Fibroblast of villous mesenchyme (primary cell): ENCODE data around the gene VPS18. TPM values are rescaled to one million over a fixed set of nuclear protein-coding genes. Genes with fewer than 3 reads are reported as not detected.

Experiments
- DNase-seq: peaks from one replicate; pipeline ENCODE4 v3.0.0-alpha.2; 2010; ENCODE audit warnings: low read depth
- H3K4me3 ChIP-seq: 2 replicates; pipeline ENCODE4 v1.5.1; 2011; ENCODE audit warnings: low read depth, mild to moderate bottlenecking, low read length
- CTCF ChIP-seq: IDR thresholded peaks from 2 replicates; pipeline ENCODE4 v1.5.1; 2012; ENCODE audit warnings: low read depth, mild to moderate bottlenecking, low read length; ENCODE audit not compliant: insufficient read depth
- total RNA-seq: library from RNA; depleted of rRNA; stranded (reverse); fragments of >200 nt; gene quantifications from 2 replicates; pipeline ENCODE4 v1.2.3, GENCODE V29; 2012

Gene VPS18
- total RNA-seq, 1 donor, result 48.8 TPM

- DNase-seq, result no peak
- no peak for TF ChIP-seq CTCF
- H3K4me3 ChIP-seq, result peak overlapping the region; percentile 44
These were observed 33.2 kb downstream of the VPS18 start for GRCh38 chr15:40927495-40927872.

- peak overlapping the region; percentile 58 for H3K4me3 ChIP-seq
- DNase-seq, result no peak
- no peak for TF ChIP-seq CTCF
These were observed 33.9 kb downstream of the VPS18 start for GRCh38 chr15:40927873-40928806.

- peak within 1 kb of the TSS; percentile 58 for H3K4me3 ChIP-seq
- no peak for TF ChIP-seq CTCF
- DNase-seq, result peak; percentile 60
These were observed 34.8 kb downstream of the VPS18 start, which contains the start of gene DLL4 for GRCh38 chr15:40928821-40929659. Gene DLL4 (plus strand): TSS chr15:40929340. CDS start chr15:40929669, 329 bp downstream.

DNA sequence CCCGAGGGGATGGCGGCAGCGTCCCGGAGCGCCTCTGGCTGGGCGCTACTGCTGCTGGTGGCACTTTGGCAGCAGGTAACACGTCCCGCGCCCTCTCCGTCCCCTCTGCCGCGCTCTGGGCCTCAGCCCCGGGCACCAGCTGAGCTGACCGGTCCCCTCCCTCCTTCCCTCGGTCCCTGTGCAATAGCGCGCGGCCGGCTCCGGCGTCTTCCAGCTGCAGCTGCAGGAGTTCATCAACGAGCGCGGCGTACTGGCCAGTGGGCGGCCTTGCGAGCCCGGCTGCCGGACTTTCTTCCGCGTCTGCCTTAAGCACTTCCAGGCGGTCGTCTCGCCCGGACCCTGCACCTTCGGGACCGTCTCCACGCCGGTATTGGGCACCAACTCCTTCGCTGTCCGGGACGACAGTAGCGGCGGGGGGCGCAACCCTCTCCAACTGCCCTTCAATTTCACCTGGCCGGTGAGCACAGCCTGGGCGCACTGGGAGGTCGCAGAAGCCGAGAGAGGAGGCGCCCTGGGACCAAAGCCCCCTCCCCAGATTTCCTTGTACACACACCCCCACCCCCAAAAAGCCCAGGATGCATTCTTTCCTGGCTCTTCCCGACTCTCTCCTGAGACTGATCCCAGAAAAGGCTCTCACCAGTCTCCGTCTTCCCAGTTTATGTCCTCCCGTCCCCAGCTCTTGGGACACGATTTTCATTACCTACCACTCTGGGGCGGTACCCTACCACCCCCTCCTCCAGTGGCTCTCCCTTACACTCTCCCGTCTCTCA is 35.6 kb downstream of the VPS18 start:
- peak; percentile 76 for DNase-seq
- peak; percentile 1 for TF ChIP-seq CTCF
- H3K4me3 ChIP-seq, result peak overlapping the region; percentile 58

DNA sequence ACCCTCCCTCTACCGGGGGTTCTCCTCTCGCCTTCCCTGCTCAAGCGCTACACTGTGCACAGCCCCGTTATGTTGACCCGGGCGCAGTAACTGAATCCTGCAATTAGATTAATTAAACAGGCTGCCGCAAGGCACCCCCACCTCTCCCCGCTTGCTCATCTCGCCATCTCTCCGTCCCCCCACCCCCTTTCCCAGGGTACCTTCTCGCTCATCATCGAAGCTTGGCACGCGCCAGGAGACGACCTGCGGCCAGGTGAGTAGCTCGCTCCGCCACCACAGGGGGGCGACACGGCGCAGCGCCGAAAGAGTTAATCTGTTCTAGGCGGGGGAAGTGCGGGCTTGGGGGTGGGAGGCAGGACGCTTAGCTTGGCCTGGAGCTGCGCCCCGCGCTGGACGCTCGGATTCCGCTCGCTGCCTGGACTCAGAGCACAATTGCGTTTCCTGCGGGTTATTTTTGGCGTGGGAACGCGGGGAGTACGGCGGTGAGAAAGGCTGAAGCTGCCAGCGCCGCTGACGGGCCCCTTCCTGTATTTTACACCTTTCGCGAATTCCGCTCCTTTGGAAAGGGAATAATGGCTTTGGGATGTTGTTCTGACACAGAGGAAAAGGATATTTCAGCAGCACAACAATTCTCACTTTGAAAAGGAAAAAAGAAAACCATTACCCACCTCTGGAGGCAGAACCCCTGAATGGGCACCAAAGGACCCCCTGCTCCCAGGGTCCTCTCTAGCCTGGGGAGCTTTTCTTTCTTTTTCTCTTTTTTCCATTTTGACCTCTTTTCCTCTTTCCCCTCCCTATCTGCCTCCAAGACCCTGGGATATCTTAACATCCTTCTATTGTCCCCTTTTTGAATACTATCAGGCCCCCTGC is 36.4 kb downstream of the VPS18 start:
- peak; percentile 49 for DNase-seq
- H3K4me3 ChIP-seq, result peak overlapping the region; percentile 58
- peak; percentile 48 for TF ChIP-seq CTCF
